NCI-H2227 (cell line): ENCODE data around the gene OR2T34.
"Not testable (repeated sequence)": the region's sequence is repeated elsewhere in the genome, so short reads cannot be mapped to it uniquely, and the experiment has no call there.

Source experiments
- DNase-seq: peaks from one replicate; lab custom pipeline; 2025; ENCODE audit not compliant: unreplicated experiment; lab: John Stamatoyannopoulos, UW

Gene OR2T34

GRCh38 chr1:248574657-248575056 is at the start of gene OR2T34:
Gene OR2T34, minus strand, starts transcription at chr1:248574757. Its CDS starts 0 bp downstream, at chr1:248574757.
- not testable (repeated sequence) for DNase-seq

- peak; percentile 25 for DNase-seq
These were observed 48.0 kb upstream of the OR2T34 start for GRCh38 chr1:248622570-248623001.

GRCh38 chr1:248621770-248622169 is 47.2 kb upstream of the OR2T34 start:
- no peak for DNase-seq

GRCh38 chr1:248618878-248619277 is 44.3 kb upstream of the OR2T34 start:
- peak; percentile 45 for DNase-seq

- DNase-seq = no peak
These were observed 43.6 kb upstream of the OR2T34 start for GRCh38 chr1:248618119-248618518.

- DNase-seq = no peak
These were observed 39.2 kb upstream of the OR2T34 start for GRCh38 chr1:248613742-248614141.

GRCh38 chr1:248611883-248612414 is 37.4 kb upstream of the OR2T34 start:
- DNase-seq = no peak

GRCh38 chr1:248610301-248610700 is 35.7 kb upstream of the OR2T34 start:
- DNase-seq = no peak

- DNase-seq = no peak
These were observed 24.8 kb upstream of the OR2T34 start for GRCh38 chr1:248599396-248599795.

- DNase-seq = no peak
These were observed 23.0 kb upstream of the OR2T34 start, which contains the start of gene OR2T10 for GRCh38 chr1:248597589-248597988. Gene OR2T10, minus strand, starts transcription at chr1:248597700. Its CDS starts 3,932 bp downstream, at chr1:248593768.

- DNase-seq = no peak
These were observed 22.1 kb upstream of the OR2T34 start for GRCh38 chr1:248596615-248597014.

GRCh38 chr1:248593226-248593625 is 18.7 kb upstream of the OR2T34 start:
- DNase-seq = no peak

GRCh38 chr1:248592655-248593054 is 18.1 kb upstream of the OR2T34 start:
- no peak for DNase-seq

- DNase-seq = peak; percentile 3
These were observed 15.5 kb upstream of the OR2T34 start for GRCh38 chr1:248590055-248590454.

- no peak for DNase-seq
These were observed 14.8 kb upstream of the OR2T34 start for GRCh38 chr1:248589334-248589733.

- no peak for DNase-seq
These were observed 10.7 kb upstream of the OR2T34 start for GRCh38 chr1:248585266-248585665.

GRCh38 chr1:248576260-248576980 is 1.9 kb upstream of the OR2T34 start:
- no peak for DNase-seq

- DNase-seq = not testable (repeated sequence)
These were observed 701 bp downstream of the OR2T34 start for GRCh38 chr1:248573856-248574255.

- not testable (repeated sequence) for DNase-seq
These were observed 2.5 kb downstream of the OR2T34 start for GRCh38 chr1:248572049-248572448.

- DNase-seq = not testable (repeated sequence)
These were observed 3.7 kb downstream of the OR2T34 start for GRCh38 chr1:248570811-248571210.

GRCh38 chr1:248569049-248569448 is 5.5 kb downstream of the OR2T34 start:
- DNase-seq = not testable (repeated sequence)

GRCh38 chr1:248565530-248566373 is 8.8 kb downstream of the OR2T34 start:
- DNase-seq = not testable (repeated sequence)
